ENCODE measurements around the gene NPAS3. TPM values are rescaled to one million over a fixed set of nuclear protein-coding genes. Genes with fewer than 3 reads are reported as not detected.

The NPAS3 gene
- total RNA-seq, 2 experiments from 2014 or later, result not detected

- Histone ChIP-seq H3K36me3 (ENCODE audit: insufficient read depth, low read length) (peaks cover 62% of the 10 kb centered on the region), H3K9me2 (ENCODE audit: insufficient read depth, low read length) (no peaks in the 10 kb centered on the region), H3K79me2 (ENCODE audit: insufficient read depth, low read depth, low read length) (peaks cover 14% of the 10 kb centered on the region; the same call in 1 of the 2 replicates), H3K9me3 (ENCODE audit: low read length) (no peaks in the 10 kb centered on the region), H3K4me1 (ENCODE audit: insufficient read depth, low read length, poor library complexity, severe bottlenecking) (no peaks in the 10 kb centered on the region), H3K4me2 (ENCODE audit: low read length) (no peak overlapping the region), H3K27ac (ENCODE audit: low read depth, low read length, poor library complexity, severe bottlenecking) (no peak overlapping the region), H4K20me1 (ENCODE audit: insufficient read depth, low read length) (no peaks in the 10 kb centered on the region), H3K4me3 (ENCODE audit: low read depth, low read length, poor library complexity, severe bottlenecking) (no peak overlapping the region), H2AFZ (ENCODE audit: low read length) (no peak overlapping the region)
- no TSS peak for BruUV-seq (replicated peaks)
- POLR2A ChIA-PET, result interaction anchor here (0.6 kb wide), 1 partner anchor 18 kb away, joined by 3 read pairs; no protein-coding TSS in a partner anchor
- CTCF ChIA-PET (ENCODE audit: unreplicated experiment), result no interaction called here
- TF ChIP-seq, protein P1, sequence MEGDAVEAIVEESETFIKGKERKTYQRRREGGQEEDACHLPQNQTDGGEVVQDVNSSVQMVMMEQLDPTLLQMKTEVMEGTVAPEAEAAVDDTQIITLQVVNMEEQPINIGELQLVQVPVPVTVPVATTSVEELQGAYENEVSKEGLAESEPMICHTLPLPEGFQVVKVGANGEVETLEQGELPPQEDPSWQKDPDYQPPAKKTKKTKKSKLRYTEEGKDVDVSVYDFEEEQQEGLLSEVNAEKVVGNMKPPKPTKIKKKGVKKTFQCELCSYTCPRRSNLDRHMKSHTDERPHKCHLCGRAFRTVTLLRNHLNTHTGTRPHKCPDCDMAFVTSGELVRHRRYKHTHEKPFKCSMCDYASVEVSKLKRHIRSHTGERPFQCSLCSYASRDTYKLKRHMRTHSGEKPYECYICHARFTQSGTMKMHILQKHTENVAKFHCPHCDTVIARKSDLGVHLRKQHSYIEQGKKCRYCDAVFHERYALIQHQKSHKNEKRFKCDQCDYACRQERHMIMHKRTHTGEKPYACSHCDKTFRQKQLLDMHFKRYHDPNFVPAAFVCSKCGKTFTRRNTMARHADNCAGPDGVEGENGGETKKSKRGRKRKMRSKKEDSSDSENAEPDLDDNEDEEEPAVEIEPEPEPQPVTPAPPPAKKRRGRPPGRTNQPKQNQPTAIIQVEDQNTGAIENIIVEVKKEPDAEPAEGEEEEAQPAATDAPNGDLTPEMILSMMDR (conservative IDR thresholded peaks at IDR 0.05; ENCODE audit: low read length), result no peak
- intact Hi-C loops (cut with micrococcal nuclease; ENCODE audit: unreplicated experiment), result no loop called here
- no peak for DNase-seq (ENCODE audit: low spot score)
Observed at GRCh38 chr14:32950584-32950983, 11.9 kb downstream of the NPAS3 start.

DNA sequence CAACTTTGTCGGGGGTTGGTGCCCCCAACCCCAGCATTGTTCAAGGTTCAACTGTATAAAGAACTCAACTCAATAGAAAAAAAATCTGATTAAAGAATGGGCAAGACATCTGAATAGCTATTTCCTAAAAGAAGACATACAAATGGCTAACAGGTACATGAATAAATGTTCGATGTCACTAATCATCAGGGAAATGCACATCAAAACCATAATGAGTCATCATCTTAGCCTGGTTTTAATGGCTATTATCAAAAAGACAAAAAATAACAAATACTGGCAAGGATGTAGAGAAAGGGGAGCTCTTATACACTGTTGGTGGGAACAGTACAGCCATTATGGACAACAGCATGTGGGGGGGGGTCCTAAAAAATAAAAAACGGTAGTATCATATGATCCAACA is 28.7 kb downstream of the NPAS3 start:
- Histone ChIP-seq H3K4me2 (ENCODE audit: low read length) (no peak overlapping the region), H2AFZ (ENCODE audit: low read length) (no peak overlapping the region), H3K36me3 (ENCODE audit: insufficient read depth, low read length) (peaks cover 92% of the 10 kb centered on the region), H3K79me2 (ENCODE audit: insufficient read depth, low read depth, low read length) (peaks cover 92% of the 10 kb centered on the region), H3K4me1 (ENCODE audit: insufficient read depth, low read length, poor library complexity, severe bottlenecking) (peaks cover 9% of the 10 kb centered on the region), H4K20me1 (ENCODE audit: insufficient read depth, low read length) (0 out of 2 replicates have a peak, but pooled peaks cover 4% of the 10 kb centered on the region), H3K9me3 (ENCODE audit: low read length) (peaks cover 5% of the 10 kb centered on the region; the same call in 1 of the 2 replicates), H3K4me3 (ENCODE audit: low read depth, low read length, poor library complexity, severe bottlenecking) (no peak overlapping the region), H3K9me2 (ENCODE audit: insufficient read depth, low read length) (no peaks in the 10 kb centered on the region), H3K27ac (ENCODE audit: low read depth, low read length, poor library complexity, severe bottlenecking) (no peak overlapping the region)
- no TSS peak for BruUV-seq (replicated peaks)
- ChIA-PET POLR2A (interaction anchor here (0.6 to 1.0 kb wide), 3 partner anchors 19 to 361 kb away, joined by 3 to 6 read pairs (median 3); no protein-coding TSS in a partner anchor), CTCF (ENCODE audit: unreplicated experiment) (no interaction called here)
- no peak for DNase-seq (ENCODE audit: low spot score)
- intact Hi-C loops (cut with micrococcal nuclease; ENCODE audit: unreplicated experiment), result no loop called here
- no peak for TF ChIP-seq EZH2phosphoT487 (IDR thresholded peaks at IDR 0.05; ENCODE audit: borderline replicate concordance, low read depth, low read length)
- TF ChIP-seq, protein P1 (conservative IDR thresholded peaks at IDR 0.05; ENCODE audit: low read length), result no peak

DNA sequence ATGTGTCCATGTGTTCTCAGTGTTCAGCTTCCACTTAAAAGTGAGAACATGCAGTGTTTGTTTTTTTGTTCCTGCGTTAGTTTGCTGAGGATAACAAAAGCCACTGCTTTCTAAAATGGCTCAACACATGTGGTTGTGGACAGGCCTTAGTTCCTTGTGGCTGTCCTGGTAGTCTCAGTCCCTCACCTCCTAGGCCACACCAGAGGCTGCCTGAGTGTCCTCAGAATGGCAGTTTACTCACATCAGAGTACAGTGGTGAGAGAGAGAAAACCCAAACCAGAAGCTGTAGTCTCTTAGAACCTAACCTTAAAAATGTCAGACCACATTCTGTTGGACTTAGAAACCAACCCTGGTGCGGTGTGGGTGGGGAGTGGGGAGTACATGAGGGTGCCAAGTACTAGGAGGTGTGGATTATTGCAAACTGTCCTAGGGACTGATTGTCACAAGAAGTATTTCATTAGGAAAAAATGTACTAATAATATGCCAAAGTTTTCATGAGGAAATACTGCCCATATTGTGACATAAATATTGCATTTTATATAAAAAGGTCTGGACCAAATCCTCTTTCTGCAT is 30.4 kb downstream of the NPAS3 start:
- H3K9me2 ChIP-seq (ENCODE audit: insufficient read depth, low read length), result no peaks in the 10 kb centered on the region
- peaks cover 16% of the 10 kb centered on the region for H3K4me1 ChIP-seq (ENCODE audit: insufficient read depth, low read length, poor library complexity, severe bottlenecking)
- no peak overlapping the region; the same call in 1 of the 2 replicates for H3K4me2 ChIP-seq (ENCODE audit: low read length)
- no TSS peak for BruUV-seq (replicated peaks)
- H3K27ac ChIP-seq (ENCODE audit: low read depth, low read length, poor library complexity, severe bottlenecking), result no peak overlapping the region
- peaks cover 95% of the 10 kb centered on the region for H3K36me3 ChIP-seq (ENCODE audit: insufficient read depth, low read length)
- peaks cover 98% of the 10 kb centered on the region for H3K79me2 ChIP-seq (ENCODE audit: insufficient read depth, low read depth, low read length)
- H3K9me3 ChIP-seq (ENCODE audit: low read length), result peaks cover 9% of the 10 kb centered on the region; the same call in 1 of the 2 replicates
- DNase-seq (ENCODE audit: low spot score), result no peak
- ChIA-PET CTCF (ENCODE audit: unreplicated experiment) (no interaction called here), POLR2A (interaction anchor here (0.5 to 0.7 kb wide), 4 partner anchors 18 to 244 kb away, joined by 3 to 4 read pairs (median 4); no protein-coding TSS in a partner anchor)
- intact Hi-C loops (cut with micrococcal nuclease; ENCODE audit: unreplicated experiment), result no loop called here
- H4K20me1 ChIP-seq (ENCODE audit: insufficient read depth, low read length), result 0 out of 2 replicates have a peak, but pooled peaks cover 4% of the 10 kb centered on the region
- TF ChIP-seq, protein P1 (conservative IDR thresholded peaks at IDR 0.05; ENCODE audit: low read length), result no peak
- no peak for TF ChIP-seq EZH2phosphoT487 (IDR thresholded peaks at IDR 0.05; ENCODE audit: borderline replicate concordance, low read depth, low read length)
- no peak overlapping the region for H3K4me3 ChIP-seq (ENCODE audit: low read depth, low read length, poor library complexity, severe bottlenecking)
- no peak overlapping the region for H2AFZ ChIP-seq (ENCODE audit: low read length)
